Activated CD4-positive, CD25-positive, alpha-beta regulatory T cell treated with anti-CD3 and anti-CD28 coated beads, Interleukin-2, amount 50 U/mL, for 16 hours (primary cell): ENCODE data around the gene BCORL1.

Experiments used
- DNase-seq: peaks from one replicate; pipeline ENCODE4 v3.0.0-alpha.2; 2020; ENCODE audit warnings: low read depth, low spot score

BCORL1 gene

GRCh38 chrX:129982300-129983251 is at the start of gene BCORL1:
Gene BCORL1, plus strand, starts transcription at chrX:129982635. Its CDS starts 22,597 bp downstream, at chrX:130005232.
- peak; percentile 71 for DNase-seq

- DNase-seq: no peak
These were observed 49.6 kb upstream of the BCORL1 start for GRCh38 chrX:129932821-129933321.

- no peak for DNase-seq
These were observed 48.7 kb upstream of the BCORL1 start for GRCh38 chrX:129933700-129934099.

GRCh38 chrX:129934461-129934860 is 48.0 kb upstream of the BCORL1 start:
- DNase-seq: no peak

- DNase-seq: no peak
These were observed 47.5 kb upstream of the BCORL1 start for GRCh38 chrX:129934952-129935351.

- DNase-seq: no peak
These were observed 44.4 kb upstream of the BCORL1 start for GRCh38 chrX:129938081-129938480.

GRCh38 chrX:129939986-129940385 is 42.4 kb upstream of the BCORL1 start:
- DNase-seq: no peak

- no peak for DNase-seq
These were observed 41.7 kb upstream of the BCORL1 start for GRCh38 chrX:129940721-129941120.

- no peak for DNase-seq
These were observed 37.3 kb upstream of the BCORL1 start for GRCh38 chrX:129945131-129945530.

- no peak for DNase-seq
These were observed 29.1 kb upstream of the BCORL1 start for GRCh38 chrX:129953334-129953648.

- no peak for DNase-seq
These were observed 28.6 kb upstream of the BCORL1 start for GRCh38 chrX:129953881-129954280.

GRCh38 chrX:129954804-129955203 is 27.6 kb upstream of the BCORL1 start:
- no peak for DNase-seq

- DNase-seq: no peak
These were observed 26.8 kb upstream of the BCORL1 start for GRCh38 chrX:129955682-129956081.

GRCh38 chrX:129956145-129956544 is 26.3 kb upstream of the BCORL1 start:
- no peak for DNase-seq

GRCh38 chrX:129956765-129957164 is 25.7 kb upstream of the BCORL1 start:
- DNase-seq: no peak

GRCh38 chrX:129957241-129958082 is 25.0 kb upstream of the BCORL1 start:
- DNase-seq: no peak

GRCh38 chrX:129958083-129958465 is 24.4 kb upstream of the BCORL1 start:
- DNase-seq: no peak

GRCh38 chrX:129958814-129959492 is 23.5 kb upstream of the BCORL1 start:
- no peak for DNase-seq

GRCh38 chrX:129959493-129959832 is 23.0 kb upstream of the BCORL1 start:
- DNase-seq: no peak

GRCh38 chrX:129961180-129962083 is 21.0 kb upstream of the BCORL1 start:
- peak; percentile 34 for DNase-seq

GRCh38 chrX:129963729-129964128 is 18.7 kb upstream of the BCORL1 start:
- no peak for DNase-seq
